HG03097 (cell line): Measurements from ENCODE around the gene COMT.

ENCODE experiments used
- ATAC-seq: cut with Tn5 transposase; IDR thresholded peaks from one replicate; pipeline ENCODE4 v1.9.1; 2021; ENCODE audit not compliant: unreplicated experiment, low FRiP score

Gene COMT

GRCh38 chr22:19980766-19981165 lies 39.2 kb downstream of the COMT start:
- no peak for ATAC-seq

- no peak for ATAC-seq
Measured at GRCh38 chr22:19981171-19981960, 39.8 kb downstream of the COMT start.

- no peak for ATAC-seq
Measured at GRCh38 chr22:19981961-19982920, 40.7 kb downstream of the COMT start.

- ATAC-seq = no peak
Measured at GRCh38 chr22:19982991-19983578, 41.5 kb downstream of the COMT start.

GRCh38 chr22:19983741-19984140 lies 42.2 kb downstream of the COMT start:
- ATAC-seq = no peak

- no peak for ATAC-seq
Measured at GRCh38 chr22:19984201-19984753, 42.7 kb downstream of the COMT start.

- no peak for ATAC-seq
Measured at GRCh38 chr22:19984851-19985811, 43.6 kb downstream of the COMT start.

- no peak for ATAC-seq
Measured at GRCh38 chr22:19986011-19986409, 44.4 kb downstream of the COMT start.

- no peak for ATAC-seq
Measured at GRCh38 chr22:19986410-19987341, 45.1 kb downstream of the COMT start.

- no peak for ATAC-seq
Measured at GRCh38 chr22:19987394-19988306, 46.1 kb downstream of the COMT start.

GRCh38 chr22:19988331-19988808 lies 46.8 kb downstream of the COMT start:
- no peak for ATAC-seq

- no peak for ATAC-seq
Measured at GRCh38 chr22:19988965-19989724, 47.6 kb downstream of the COMT start.

GRCh38 chr22:19989725-19990067 lies 48.1 kb downstream of the COMT start:
- no peak for ATAC-seq

- no peak for ATAC-seq
Measured at GRCh38 chr22:19990188-19990587, 48.6 kb downstream of the COMT start.

- ATAC-seq = no peak
Measured at GRCh38 chr22:19990609-19991394, 49.2 kb downstream of the COMT start.

GRCh38 chr22:19991395-19991644 lies 49.7 kb downstream of the COMT start:
- no peak for ATAC-seq
